Loucy (cell line): ENCODE data around the gene NXPE1.
"Not testable (repeated sequence)": the region's sequence is repeated elsewhere in the genome, so short reads cannot be mapped to it uniquely, and the experiment has no call there.

Source experiments
- H2AFZ ChIP-seq: fragments of 200-600 bp; sonication (generic); 2 replicates; pipeline ENCODE4 v1.6.0; 2016; ENCODE audit warnings: antibody characterized with exemption, mild to moderate bottlenecking, low read length, moderate library complexity
- H3F3A ChIP-seq: fragments of 200-600 bp; 2 replicates; pipeline ENCODE4 v1.6.0; 2016; ENCODE audit warnings: antibody characterized with exemption, low read depth, mild to moderate bottlenecking
- H3K27me3 ChIP-seq: fragments of 200-600 bp; sonication (generic); 2 replicates; pipeline ENCODE4 v1.6.1; 2014; ENCODE audit warnings: low read length, mild to moderate bottlenecking; ENCODE audit not compliant: insufficient read depth, poor library complexity, severe bottlenecking
- H3K36me3 ChIP-seq: fragments of 200-600 bp; sonication (generic); 2 replicates; pipeline ENCODE4 v1.6.1; 2016; ENCODE audit warnings: low read length; ENCODE audit not compliant: insufficient read depth
- H3K4me1 ChIP-seq: fragments of 200-600 bp; sonication (generic); 2 replicates; pipeline ENCODE4 v1.5.1; 2014; ENCODE audit warnings: low read length, mild to moderate bottlenecking; ENCODE audit not compliant: insufficient read depth, poor library complexity, severe bottlenecking
- H3K4me2 ChIP-seq: fragments of 200-600 bp; sonication (generic); 2 replicates; pipeline ENCODE4 v1.6.0; 2014; ENCODE audit warnings: antibody characterized with exemption, low read length, low read depth, mild to moderate bottlenecking; ENCODE audit not compliant: poor library complexity, severe bottlenecking
- H3K4me3 ChIP-seq: fragments of 200-600 bp; sonication (generic); 2 replicates; pipeline ENCODE4 v1.5.1; 2014; ENCODE audit warnings: low read length, mild to moderate bottlenecking, mixed read lengths; ENCODE audit not compliant: poor library complexity, severe bottlenecking
- H3K79me2 ChIP-seq: fragments of 200-600 bp; sonication (generic); 2 replicates; pipeline ENCODE4 v1.6.1; 2014; ENCODE audit warnings: low read length; ENCODE audit not compliant: insufficient read depth
- H3K9ac ChIP-seq: fragments of 200-600 bp; sonication (generic); 2 replicates; pipeline ENCODE4 v1.6.0; 2014; ENCODE audit warnings: mild to moderate bottlenecking, low read depth, low read length, moderate library complexity; ENCODE audit not compliant: poor library complexity, severe bottlenecking
- H3K9me2 ChIP-seq: fragments of 200-600 bp; sonication (generic); replicated peaks from 2 replicates; pipeline ENCODE4 v1.6.1; 2016; ENCODE audit warnings: low read depth, low read length, mixed read lengths
- H3K9me3 ChIP-seq: fragments of 200-600 bp; sonication (generic); 2 replicates; pipeline ENCODE4 v1.6.1; 2014; ENCODE audit warnings: mild to moderate bottlenecking, antibody characterized with exemption, low read length, low read depth; ENCODE audit not compliant: insufficient read depth
- H4K20me1 ChIP-seq: fragments of 200-600 bp; sonication (generic); 2 replicates; pipeline ENCODE4 v1.6.0; 2014; ENCODE audit warnings: antibody characterized with exemption, low read length, mild to moderate bottlenecking; ENCODE audit not compliant: insufficient read depth, poor library complexity, severe bottlenecking
- CTCF ChIP-seq: fragments of 200-600 bp; sonication (generic); conservative IDR thresholded peaks from 2 replicates; pipeline ENCODE4 v1.5.1; 2014; ENCODE audit warnings: mild to moderate bottlenecking, antibody characterized with exemption, low read length
- EZH2phosphoT487 ChIP-seq: fragments of 200-600 bp; IDR thresholded peaks from 2 replicates; pipeline ENCODE4 v1.6.1; 2018; ENCODE audit warnings: antibody characterized with exemption, mild to moderate bottlenecking, moderate library complexity, borderline replicate concordance

Gene NXPE1

GRCh38 chr11:114607753-114608459 is 48.2 kb upstream of the NXPE1 start:
- TF ChIP-seq EZH2phosphoT487, result no peak
- no peak for TF ChIP-seq CTCF
- no peaks in the 10 kb centered on the region for H3K9me2 ChIP-seq
- peaks cover 13% of the 10 kb centered on the region; the same call in 1 of the 2 replicates for H3K9me3 ChIP-seq
- H3K4me3 ChIP-seq, result no peak overlapping the region
- H3K79me2 ChIP-seq, result no peaks in the 10 kb centered on the region
- no peaks in the 10 kb centered on the region for H4K20me1 ChIP-seq
- no peaks in the 10 kb centered on the region for H3K36me3 ChIP-seq
- no peak overlapping the region for H2AFZ ChIP-seq
- H3K4me2 ChIP-seq, result no peak overlapping the region
- H3K27me3 ChIP-seq, result no peaks in the 10 kb centered on the region
- no peaks in the 10 kb centered on the region for H3K4me1 ChIP-seq
- no peaks in the 10 kb centered on the region for H3F3A ChIP-seq
- no peak overlapping the region for H3K9ac ChIP-seq

- H3K9me2 ChIP-seq, H3K4me3 ChIP-seq, H3K27me3 ChIP-seq, H3K9ac ChIP-seq, H3K4me2 ChIP-seq, H3F3A ChIP-seq, H4K20me1 ChIP-seq, H2AFZ ChIP-seq, H3K36me3 ChIP-seq, H3K79me2 ChIP-seq, H3K4me1 ChIP-seq: not testable (repeated sequence)
- H3K9me3 ChIP-seq, result peaks cover 12% of the 10 kb centered on the region; the same call in 1 of the 2 replicates
Measured at GRCh38 chr11:114606802-114607075, 47.1 kb upstream of the NXPE1 start.

GRCh38 chr11:114606003-114606801 is 46.5 kb upstream of the NXPE1 start:
- Histone ChIP-seq H4K20me1 (no peaks in the 10 kb centered on the region), H3K4me2 (no peak overlapping the region), H3K27me3 (no peaks in the 10 kb centered on the region), H3K9me2 (no peaks in the 10 kb centered on the region), H3K36me3 (no peaks in the 10 kb centered on the region), H3K4me3 (no peak overlapping the region), H3F3A (no peaks in the 10 kb centered on the region), H3K79me2 (no peaks in the 10 kb centered on the region), H3K9ac (no peak overlapping the region), H2AFZ (no peak overlapping the region), H3K4me1 (no peaks in the 10 kb centered on the region), H3K9me3 (peaks cover 9% of the 10 kb centered on the region; the same call in 1 of the 2 replicates)
- no peak for TF ChIP-seq EZH2phosphoT487
- TF ChIP-seq CTCF, result no peak
